GM21360 (cell line): ENCODE measurements around the gene RAET1G.
"Not testable (repeated sequence)": the region's sequence is repeated elsewhere in the genome, so short reads cannot be mapped to it uniquely, and the experiment has no call there.

Experiments used
- ATAC-seq: cut with Tn5 transposase; IDR thresholded peaks from one replicate; pipeline ENCODE4 v1.9.1; 2021; ENCODE audit warnings: mild to moderate bottlenecking, moderate library complexity; ENCODE audit not compliant: unreplicated experiment

The RAET1G gene

GRCh38 chr6:149915970-149916865 is 6.7 kb downstream of the RAET1G start:
- ATAC-seq = no peak

DNA sequence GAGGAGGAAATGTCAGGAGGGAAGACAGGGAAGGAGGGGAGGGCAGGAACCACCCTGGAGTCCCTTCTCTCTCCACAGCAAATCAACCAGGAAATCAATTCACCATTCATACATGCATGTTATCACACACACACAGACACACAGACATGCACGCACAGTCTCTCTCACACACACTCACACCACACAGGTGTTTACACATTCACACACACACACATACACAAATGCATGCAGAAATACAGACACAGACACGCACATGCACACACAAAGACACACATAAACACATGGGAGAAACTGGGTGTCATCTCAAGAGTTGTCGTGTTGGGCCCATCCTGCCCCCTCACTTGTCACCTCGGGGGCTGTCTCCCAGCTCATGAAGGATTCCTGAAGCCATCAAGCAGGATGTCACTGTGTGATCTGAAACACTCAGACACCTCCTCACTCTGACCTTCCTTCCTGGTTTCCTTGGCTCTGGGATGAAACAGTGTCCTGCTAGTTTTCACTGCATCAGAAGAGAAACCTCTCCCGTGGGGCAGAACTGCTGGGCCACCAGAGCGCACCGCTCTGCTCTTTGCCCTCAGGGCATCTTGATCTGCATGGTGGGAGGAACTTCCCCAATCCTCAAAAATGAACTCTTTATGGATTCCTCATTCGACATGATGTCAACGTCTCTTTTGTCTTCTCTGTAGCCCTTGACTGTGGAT is 9.2 kb downstream of the RAET1G start:
- no peak for ATAC-seq

GRCh38 chr6:149913085-149913484 is 9.8 kb downstream of the RAET1G start:
- ATAC-seq = no peak

DNA sequence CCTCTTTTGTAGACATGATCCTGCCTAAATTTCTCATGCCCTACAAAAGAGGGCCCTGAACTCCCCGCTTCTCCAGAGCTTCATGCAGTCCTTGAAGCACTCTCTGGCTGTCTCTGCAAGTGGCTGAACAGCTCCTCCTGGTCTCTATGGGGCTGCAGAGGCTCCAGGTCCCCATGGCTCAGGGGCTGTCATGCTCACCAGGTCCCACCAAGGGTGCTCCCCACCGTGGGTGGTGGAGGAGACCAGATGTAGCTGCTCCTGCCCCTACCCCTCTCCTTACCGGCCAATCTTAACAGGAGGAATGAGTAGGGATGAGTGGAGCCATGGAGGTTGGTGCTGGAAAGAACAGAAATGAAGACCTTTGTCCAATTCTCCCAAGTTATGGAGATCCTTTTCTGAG is 10.2 kb downstream of the RAET1G start:
- ATAC-seq = not testable (repeated sequence)

- ATAC-seq = no peak
Observed at GRCh38 chr6:149910721-149911151, 12.2 kb downstream of the RAET1G start.

DNA sequence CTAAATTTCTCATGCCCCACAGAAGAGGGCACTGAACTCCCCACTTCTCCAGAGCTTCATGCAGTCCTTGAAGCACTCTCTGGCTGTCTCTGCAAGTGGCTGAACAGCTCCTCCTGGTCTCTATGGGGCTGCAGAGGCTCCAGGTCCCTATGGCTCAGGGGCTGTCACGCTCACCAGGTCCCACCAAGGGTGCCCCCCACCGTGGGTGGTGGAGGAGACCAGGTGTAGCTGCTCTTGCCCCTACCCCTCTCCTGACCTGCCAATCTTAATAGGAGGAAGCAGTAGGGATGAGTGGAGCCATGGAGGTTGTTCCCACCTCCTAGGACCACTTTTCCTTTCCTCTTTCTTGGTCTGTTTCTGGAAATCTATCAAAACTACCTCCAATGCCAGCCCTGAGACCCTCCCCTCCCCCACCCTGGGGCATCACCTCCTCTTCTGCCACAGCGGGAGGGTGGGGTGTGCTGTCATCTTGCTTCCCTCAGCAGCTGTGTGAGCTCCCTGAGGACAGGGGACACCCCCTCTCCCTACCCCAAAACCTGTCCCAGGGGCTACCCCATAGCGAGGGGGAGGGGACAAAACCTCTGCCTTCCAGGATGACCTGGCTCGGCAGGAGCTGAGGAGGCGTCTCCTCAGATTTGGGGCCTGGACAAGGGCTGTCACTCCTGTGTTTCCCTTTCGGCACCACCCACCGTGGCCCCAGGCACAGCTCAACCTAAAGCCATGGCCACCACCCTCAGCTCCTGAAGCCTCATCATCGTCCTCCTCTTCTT is 13.0 kb downstream of the RAET1G start:
- ATAC-seq = no peak

- ATAC-seq = not testable (repeated sequence)
Observed at GRCh38 chr6:149908480-149908879, 14.4 kb downstream of the RAET1G start.

GRCh38 chr6:149907317-149907716 is 15.6 kb downstream of the RAET1G start:
- no peak for ATAC-seq

DNA sequence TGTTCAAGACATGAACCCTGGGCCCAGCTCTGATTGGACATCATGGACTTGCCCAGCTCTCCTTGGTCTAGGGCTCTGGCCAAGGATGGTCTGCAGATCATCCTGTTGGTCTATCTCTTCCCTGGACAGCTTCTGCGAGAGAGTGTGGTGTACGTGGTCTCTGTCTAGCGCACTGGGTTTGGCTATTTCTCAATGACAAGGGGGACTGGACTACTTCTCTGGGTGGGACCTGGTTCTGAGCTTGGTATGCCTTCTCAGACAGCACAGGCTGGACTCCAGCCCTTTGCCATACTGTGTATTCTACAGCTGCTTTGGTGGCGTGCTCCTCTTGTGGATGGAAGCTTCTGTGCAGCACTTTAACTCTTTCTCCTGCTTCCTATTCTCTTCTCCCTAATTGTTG is 16.5 kb downstream of the RAET1G start:
- no peak for ATAC-seq

GRCh38 chr6:149905911-149906371 is 17.0 kb downstream of the RAET1G start:
- ATAC-seq = no peak

- ATAC-seq = no peak
Observed at GRCh38 chr6:149905371-149905910, 17.5 kb downstream of the RAET1G start.

DNA sequence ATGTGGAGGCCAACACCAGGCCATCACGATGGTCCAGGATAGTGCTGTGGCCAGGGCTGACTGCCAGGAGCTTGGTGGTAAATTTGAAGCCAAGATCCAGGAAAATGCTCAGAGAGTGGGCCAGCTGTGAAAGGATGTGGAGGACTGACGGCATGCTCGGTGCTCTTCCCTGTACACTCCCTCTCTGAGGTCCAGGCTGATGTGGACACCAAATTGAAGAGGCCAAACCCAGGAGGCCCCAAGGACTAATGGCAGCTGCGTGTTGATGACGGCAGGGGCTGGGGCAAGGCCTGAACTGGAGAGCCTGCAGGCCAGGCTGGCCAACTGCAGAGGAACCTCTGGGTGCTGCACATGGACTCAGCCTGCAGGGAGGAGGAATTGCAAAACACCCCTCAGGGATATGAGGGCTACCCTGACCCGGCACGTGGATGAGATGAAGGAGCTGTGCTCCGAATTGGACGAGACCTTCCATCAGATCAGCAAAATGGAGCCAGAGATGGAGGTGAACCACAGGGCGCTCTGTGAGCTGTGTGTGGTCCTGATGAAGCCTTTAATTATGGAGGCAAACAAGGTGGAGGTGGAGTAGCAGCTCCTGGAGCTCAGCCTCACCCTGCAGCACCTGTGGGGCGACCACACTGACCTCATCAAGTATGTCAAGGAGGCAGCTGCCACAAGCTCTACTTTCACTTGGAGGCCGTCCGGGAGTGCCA is 18.1 kb downstream of the RAET1G start:
- ATAC-seq = no peak

- no peak for ATAC-seq
Observed at GRCh38 chr6:149903938-149904611, 18.8 kb downstream of the RAET1G start.

- no peak for ATAC-seq
Observed at GRCh38 chr6:149901444-149902140, 21.3 kb downstream of the RAET1G start.

DNA sequence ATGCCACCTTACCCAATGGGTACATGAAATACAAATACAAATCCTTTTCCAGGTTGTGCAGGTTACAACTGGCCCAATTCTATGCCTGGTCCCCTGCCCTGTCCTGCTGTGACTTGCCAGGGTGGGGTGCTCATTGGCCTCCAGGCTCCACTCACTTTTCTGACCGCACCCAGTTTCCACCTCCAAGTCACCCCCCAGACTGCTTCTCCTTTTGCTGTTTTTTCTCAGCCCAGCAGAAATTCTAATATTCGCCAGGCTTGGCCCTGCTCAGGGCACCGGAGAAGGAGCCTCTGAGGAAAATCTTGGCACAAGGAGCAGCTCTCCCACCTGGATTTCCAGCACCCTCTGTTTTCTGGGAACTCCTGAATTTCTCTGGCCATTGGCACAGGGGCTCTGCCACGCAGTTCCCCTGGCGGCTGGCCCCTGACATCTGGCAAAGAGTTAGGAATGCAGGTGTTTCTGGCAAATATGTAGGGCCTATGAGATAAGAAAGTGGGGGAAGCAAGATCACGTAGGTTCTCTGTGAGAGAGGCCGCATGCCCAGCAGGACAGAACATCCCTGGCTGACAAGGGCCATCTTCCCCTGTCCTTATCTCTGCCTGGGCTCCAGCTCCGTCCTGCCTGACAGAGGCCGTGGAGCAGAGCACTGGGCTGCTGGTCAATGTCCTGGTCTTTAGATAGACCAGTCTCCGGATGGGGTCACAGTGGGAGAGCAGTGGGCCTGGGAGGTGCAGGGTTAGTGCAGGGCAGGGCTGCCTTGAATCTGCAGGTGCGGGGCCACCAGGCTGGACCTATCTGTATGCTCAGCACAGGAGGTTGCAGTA is 22.1 kb downstream of the RAET1G start:
- no peak for ATAC-seq

DNA sequence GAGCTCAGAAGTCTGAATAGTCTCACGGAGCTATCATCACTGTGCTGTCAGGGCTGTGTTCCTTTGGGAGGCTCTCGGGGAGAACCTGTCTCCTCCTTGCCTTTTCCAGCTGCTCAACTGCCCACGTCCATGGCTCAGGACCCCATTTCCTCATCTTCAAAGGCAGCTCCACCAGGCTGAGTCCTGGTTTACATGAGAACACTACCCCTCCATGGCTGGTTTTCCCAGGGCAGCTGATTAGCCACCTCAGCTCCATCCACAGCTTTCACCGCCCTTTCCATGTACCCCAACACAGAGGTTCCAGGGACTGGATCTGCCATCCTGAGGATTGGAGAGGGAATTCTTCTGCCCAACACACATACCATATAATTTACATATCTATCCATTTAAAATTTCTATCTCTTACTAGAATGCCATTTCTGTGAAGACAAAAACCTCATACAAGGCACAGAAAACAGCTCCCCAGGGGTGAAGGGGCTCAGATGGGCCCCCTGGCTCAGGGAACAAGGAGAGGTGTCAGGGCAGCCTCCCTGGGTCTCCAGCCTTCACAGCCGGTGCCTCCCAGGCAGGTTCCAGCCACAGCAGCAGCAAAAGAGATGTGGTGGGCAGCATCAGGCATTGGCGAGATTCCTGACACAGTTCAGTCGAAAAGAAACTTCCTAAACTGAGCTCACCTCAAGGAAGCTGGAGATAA is 22.8 kb downstream of the RAET1G start:
- no peak for ATAC-seq

GRCh38 chr6:149899486-149899885 is 23.4 kb downstream of the RAET1G start:
- no peak for ATAC-seq

- no peak for ATAC-seq
Observed at GRCh38 chr6:149898966-149899365, 24.0 kb downstream of the RAET1G start.
